Endothelial cell (in vitro differentiated cells): ENCODE results near the gene WEE1. TPM values are rescaled to one million over a fixed set of nuclear protein-coding genes. Genes with fewer than 3 reads are reported as not detected.

Source experiments
- DNase-seq: peaks from one replicate; pipeline ENCODE4 v3.0.0; 2021; ENCODE audit warnings: low spot score
- H3K27ac Mint-ChIP-seq: one replicate; pipeline ENCODE4 v1.8.0; 2021; ENCODE audit warnings: mixed read lengths, inconsistent platforms; ENCODE audit not compliant: unreplicated experiment
- H3K27me3 Mint-ChIP-seq: one replicate; pipeline ENCODE4 v1.8.0; 2021; ENCODE audit warnings: mild to moderate bottlenecking, moderate library complexity, mixed read lengths, inconsistent platforms; ENCODE audit not compliant: unreplicated experiment
- H3K36me3 Mint-ChIP-seq: one replicate; pipeline ENCODE4 v1.8.0; 2021; ENCODE audit warnings: mild to moderate bottlenecking, low read depth, mixed read lengths, inconsistent platforms; ENCODE audit not compliant: unreplicated experiment
- H3K4me1 Mint-ChIP-seq: one replicate; pipeline ENCODE4 v1.8.0; 2021; ENCODE audit warnings: mild to moderate bottlenecking, mixed read lengths, inconsistent platforms; ENCODE audit not compliant: unreplicated experiment
- H3K4me3 Mint-ChIP-seq: one replicate; pipeline ENCODE4 v1.8.0; 2021; ENCODE audit warnings: mild to moderate bottlenecking, mixed read lengths, inconsistent platforms; ENCODE audit not compliant: unreplicated experiment
- H3K9me3 Mint-ChIP-seq: one replicate; pipeline ENCODE4 v1.8.0; 2021; ENCODE audit warnings: mixed read lengths, inconsistent platforms; ENCODE audit not compliant: unreplicated experiment
- total RNA-seq: library from RNA; stranded (reverse); fragmentation: NEBNext Ultra II Directional; extraction: Animal tissue kit (Norgen Biotek cat#: 25700); gene quantifications from one replicate; pipeline ENCODE4 v1.2.1, GENCODE V29; 2021; ENCODE audit not compliant: unreplicated experiment
- TF ChIP-seq, protein P1 (sequence below): fragments of 200-600 bp; sonication (generic); IDR thresholded peaks from one replicate; pipeline ENCODE4 v1.5.0; 2021; ENCODE audit warnings: antibody characterized with exemption; ENCODE audit not compliant: unreplicated experiment

The WEE1 gene
- total RNA-seq, 1 donor from 2014 or later = 24.0 TPM

DNA sequence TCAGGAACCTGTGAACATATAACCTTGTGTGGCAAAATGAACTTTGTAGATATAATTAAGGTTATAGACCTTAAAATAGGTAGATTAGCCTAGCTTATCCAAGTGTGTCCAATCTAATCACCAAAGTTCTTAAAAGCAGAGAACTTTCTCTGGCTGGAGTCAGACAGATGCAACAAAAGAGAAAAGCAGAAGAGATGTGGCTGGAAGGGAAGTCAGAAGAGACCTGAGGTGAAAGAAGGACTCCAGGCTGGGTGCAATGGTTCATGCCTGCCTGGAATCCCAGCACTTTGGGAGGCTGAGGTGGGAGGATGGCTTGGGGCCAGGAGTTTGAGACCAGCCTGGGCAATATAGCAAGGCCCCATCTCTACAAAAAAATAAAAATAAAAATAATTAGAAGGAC is 51.0 kb downstream of the WEE1 start:
- H3K36me3 Mint-ChIP-seq = peaks cover 7% of the 10 kb centered on the region
- H3K27ac Mint-ChIP-seq = no peak overlapping the region
- TF ChIP-seq, protein P1, sequence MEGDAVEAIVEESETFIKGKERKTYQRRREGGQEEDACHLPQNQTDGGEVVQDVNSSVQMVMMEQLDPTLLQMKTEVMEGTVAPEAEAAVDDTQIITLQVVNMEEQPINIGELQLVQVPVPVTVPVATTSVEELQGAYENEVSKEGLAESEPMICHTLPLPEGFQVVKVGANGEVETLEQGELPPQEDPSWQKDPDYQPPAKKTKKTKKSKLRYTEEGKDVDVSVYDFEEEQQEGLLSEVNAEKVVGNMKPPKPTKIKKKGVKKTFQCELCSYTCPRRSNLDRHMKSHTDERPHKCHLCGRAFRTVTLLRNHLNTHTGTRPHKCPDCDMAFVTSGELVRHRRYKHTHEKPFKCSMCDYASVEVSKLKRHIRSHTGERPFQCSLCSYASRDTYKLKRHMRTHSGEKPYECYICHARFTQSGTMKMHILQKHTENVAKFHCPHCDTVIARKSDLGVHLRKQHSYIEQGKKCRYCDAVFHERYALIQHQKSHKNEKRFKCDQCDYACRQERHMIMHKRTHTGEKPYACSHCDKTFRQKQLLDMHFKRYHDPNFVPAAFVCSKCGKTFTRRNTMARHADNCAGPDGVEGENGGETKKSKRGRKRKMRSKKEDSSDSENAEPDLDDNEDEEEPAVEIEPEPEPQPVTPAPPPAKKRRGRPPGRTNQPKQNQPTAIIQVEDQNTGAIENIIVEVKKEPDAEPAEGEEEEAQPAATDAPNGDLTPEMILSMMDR = no peak
- no peak for DNase-seq
- H3K4me3 Mint-ChIP-seq = no peak overlapping the region
- peaks cover 7% of the 10 kb centered on the region for H3K27me3 Mint-ChIP-seq
- H3K9me3 Mint-ChIP-seq = no peaks in the 10 kb centered on the region
- peaks cover 43% of the 10 kb centered on the region for H3K4me1 Mint-ChIP-seq

DNA sequence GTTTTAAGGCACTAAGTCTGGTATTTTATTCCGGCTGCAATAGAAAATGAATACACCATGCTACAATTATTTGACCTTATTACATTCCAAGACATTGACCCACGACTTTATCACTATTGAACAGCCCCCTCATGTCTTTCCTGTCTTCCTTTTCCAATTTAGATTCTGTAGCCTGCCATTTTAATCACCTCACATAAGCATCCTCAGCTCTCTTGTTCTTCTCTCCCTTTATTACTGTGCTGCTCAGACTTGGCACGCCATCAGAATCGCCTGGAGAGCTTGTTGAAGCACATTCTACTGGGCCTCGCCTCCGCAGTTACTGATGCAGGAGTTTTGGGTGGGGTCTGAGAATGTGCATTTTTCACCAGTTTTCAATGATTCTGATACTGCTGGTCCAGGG is 51.7 kb downstream of the WEE1 start:
- H3K9me3 Mint-ChIP-seq = no peaks in the 10 kb centered on the region
- H3K27me3 Mint-ChIP-seq = peaks cover 7% of the 10 kb centered on the region
- H3K36me3 Mint-ChIP-seq = peaks cover 7% of the 10 kb centered on the region
- H3K4me1 Mint-ChIP-seq = peaks cover 43% of the 10 kb centered on the region
- no peak overlapping the region for H3K4me3 Mint-ChIP-seq
- no peak overlapping the region for H3K27ac Mint-ChIP-seq
- TF ChIP-seq, protein P1 = no peak
- DNase-seq = no peak

DNA sequence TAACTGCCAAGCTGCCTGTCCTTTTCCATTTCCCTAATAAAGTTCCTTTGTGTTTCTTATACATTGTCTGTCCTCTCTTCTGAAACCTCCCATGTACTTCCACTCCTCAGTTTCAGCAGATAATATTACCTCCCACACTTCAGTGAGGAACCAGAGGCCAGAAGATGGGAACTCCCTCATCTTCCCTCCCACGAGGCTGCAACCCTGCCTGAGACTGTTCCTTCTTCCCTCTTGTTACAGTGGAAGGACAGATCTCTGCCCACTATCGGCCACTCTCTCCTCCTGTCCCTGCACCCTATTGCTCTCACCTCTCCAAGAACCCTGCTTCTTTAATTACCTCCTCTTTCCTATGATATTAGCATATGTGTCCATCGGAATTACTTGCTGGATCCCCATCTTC is 52.3 kb downstream of the WEE1 start:
- TF ChIP-seq, protein P1 = no peak
- Mint-ChIP-seq H3K4me1 (peaks cover 43% of the 10 kb centered on the region), H3K9me3 (no peaks in the 10 kb centered on the region), H3K27ac (peak overlapping the region; percentile 92), H3K4me3 (no peak overlapping the region), H3K27me3 (peaks cover 7% of the 10 kb centered on the region), H3K36me3 (peaks cover 7% of the 10 kb centered on the region)
- no peak for DNase-seq

DNA sequence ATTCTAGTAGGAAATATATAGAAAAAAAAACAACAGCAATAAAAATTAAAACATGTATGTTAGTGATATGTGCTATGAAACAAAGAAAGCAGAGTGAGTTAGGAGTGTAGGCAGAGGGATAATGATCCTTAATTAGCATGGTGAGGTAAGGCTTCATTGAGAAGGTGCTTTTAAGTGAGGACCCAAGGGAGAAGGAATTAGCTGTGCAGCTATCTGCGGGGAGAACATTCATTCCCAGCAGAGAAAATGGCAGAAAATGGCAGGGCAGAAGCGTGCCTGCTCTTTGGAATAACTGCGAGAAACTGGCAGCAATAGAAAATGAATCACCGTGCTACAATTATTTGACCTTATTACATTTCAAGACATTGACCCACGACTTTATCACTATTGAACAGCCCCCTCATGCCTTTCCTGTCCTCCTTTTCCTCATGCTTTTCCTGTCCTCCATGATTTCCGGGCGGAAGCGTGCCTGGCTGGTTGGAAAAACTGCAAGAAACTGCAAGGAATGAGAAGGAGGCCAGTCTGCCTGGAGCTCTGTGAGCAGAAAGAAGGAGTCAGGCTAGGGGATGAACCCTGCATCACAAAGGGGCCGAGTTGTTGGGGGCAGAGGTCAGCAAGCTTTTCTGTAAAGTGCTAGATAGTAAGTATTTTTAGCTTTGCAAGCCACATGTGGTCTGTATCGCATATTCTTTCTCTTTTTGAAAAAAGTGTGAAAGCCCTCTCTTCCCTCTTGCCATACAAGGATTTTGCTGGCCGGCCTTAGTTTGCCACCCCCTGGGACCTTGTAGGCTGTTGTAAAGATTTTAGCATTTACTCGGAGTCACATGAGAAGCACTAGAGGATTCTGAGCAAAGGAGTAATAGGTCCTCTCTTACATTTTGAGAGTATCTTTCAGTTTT is 53.3 kb downstream of the WEE1 start:
- DNase-seq = peak; percentile 67
- Mint-ChIP-seq H3K9me3 (no peaks in the 10 kb centered on the region), H3K27ac (peak overlapping the region; percentile 92), H3K36me3 (peaks cover 6% of the 10 kb centered on the region), H3K4me3 (peak overlapping the region; percentile 43), H3K4me1 (peaks cover 43% of the 10 kb centered on the region), H3K27me3 (peaks cover 7% of the 10 kb centered on the region)
- TF ChIP-seq, protein P1 = no peak

DNA sequence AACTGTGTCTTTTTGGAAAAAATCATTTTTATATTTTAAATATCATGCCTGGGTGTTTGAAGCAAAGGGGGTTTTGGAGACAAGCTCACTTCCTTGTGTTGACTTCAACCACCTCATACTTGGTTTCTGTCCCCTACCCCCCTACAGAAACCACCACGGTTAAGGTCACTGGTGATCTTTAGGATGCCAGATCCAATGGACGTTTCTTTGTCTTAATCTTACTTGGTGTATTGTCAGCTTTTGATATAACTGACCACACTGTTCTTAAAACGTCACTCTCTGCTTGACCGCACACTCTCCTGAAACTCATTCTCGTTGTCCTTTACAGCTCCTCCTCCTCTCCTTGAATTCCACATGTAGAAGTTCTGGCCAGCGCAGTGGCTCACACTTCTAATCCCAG is 55.6 kb downstream of the WEE1 start:
- no peak overlapping the region for H3K27ac Mint-ChIP-seq
- H3K36me3 Mint-ChIP-seq = no peaks in the 10 kb centered on the region
- no peaks in the 10 kb centered on the region for H3K9me3 Mint-ChIP-seq
- no peak for DNase-seq
- TF ChIP-seq, protein P1 = no peak
- no peak overlapping the region for H3K4me3 Mint-ChIP-seq
- peaks cover 7% of the 10 kb centered on the region for H3K27me3 Mint-ChIP-seq
- peaks cover 43% of the 10 kb centered on the region for H3K4me1 Mint-ChIP-seq
